Measurements from ENCODE around the gene SORCS2. TPM values are rescaled to one million over a fixed set of nuclear protein-coding genes. Genes with fewer than 3 reads are reported as not detected.

SORCS2 gene
- total and polyA plus RNA-seq, 3 donors from 2014 or later, result 2.7 to 4.6 (median 2.9) TPM

DNA sequence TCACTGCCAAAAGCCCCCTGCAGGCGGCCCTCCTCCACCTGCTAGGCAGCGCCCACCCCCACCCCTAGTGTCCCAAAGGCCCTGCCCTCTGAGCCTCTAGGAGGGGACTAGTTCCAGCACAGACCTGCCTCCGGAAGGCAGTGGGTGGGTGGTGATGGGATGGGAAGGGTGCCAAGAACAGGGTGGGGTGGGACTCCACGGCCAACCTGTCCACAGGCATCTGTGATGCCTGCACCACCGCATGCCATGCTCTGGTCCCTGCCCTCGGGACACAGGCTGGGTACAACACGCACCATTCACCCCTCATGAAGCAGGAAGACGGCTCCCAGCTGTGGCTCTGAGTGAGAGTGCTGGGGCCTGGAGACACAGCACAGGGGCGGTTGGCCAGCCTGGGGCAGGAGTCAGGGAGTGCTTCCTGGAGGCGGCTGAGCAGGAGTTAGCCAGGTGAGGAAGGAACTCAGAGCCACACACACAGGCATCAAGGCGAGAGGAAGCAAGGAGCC lies 485.5 kb downstream of the SORCS2 start:
- Histone ChIP-seq H3K27ac (no peak overlapping the region), H3K4me1 (peaks cover 4% of the 10 kb centered on the region), H3K36me3 (ENCODE audit: low read depth, missing control alignments) (no peaks in the 10 kb centered on the region), H3K27me3 (no peaks in the 10 kb centered on the region), H3K4me3 (no peak overlapping the region), H3K9me3 (no peaks in the 10 kb centered on the region)
- intact Hi-C loops (cut with DNase I; ENCODE audit: low total_unique reads), result no loop called here
- TF ChIP-seq, protein P1, sequence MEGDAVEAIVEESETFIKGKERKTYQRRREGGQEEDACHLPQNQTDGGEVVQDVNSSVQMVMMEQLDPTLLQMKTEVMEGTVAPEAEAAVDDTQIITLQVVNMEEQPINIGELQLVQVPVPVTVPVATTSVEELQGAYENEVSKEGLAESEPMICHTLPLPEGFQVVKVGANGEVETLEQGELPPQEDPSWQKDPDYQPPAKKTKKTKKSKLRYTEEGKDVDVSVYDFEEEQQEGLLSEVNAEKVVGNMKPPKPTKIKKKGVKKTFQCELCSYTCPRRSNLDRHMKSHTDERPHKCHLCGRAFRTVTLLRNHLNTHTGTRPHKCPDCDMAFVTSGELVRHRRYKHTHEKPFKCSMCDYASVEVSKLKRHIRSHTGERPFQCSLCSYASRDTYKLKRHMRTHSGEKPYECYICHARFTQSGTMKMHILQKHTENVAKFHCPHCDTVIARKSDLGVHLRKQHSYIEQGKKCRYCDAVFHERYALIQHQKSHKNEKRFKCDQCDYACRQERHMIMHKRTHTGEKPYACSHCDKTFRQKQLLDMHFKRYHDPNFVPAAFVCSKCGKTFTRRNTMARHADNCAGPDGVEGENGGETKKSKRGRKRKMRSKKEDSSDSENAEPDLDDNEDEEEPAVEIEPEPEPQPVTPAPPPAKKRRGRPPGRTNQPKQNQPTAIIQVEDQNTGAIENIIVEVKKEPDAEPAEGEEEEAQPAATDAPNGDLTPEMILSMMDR (IDR thresholded peaks at IDR 0.05), result no peak
- no peak for TF ChIP-seq POLR2A (IDR thresholded peaks at IDR 0.05)
- WGBS, 2 donors, result 81% methylated on average over 11 of the region's 11 CpGs; no CpG with 5 or more reads in 1 of the 2 donors
- no peak for DNase-seq

DNA sequence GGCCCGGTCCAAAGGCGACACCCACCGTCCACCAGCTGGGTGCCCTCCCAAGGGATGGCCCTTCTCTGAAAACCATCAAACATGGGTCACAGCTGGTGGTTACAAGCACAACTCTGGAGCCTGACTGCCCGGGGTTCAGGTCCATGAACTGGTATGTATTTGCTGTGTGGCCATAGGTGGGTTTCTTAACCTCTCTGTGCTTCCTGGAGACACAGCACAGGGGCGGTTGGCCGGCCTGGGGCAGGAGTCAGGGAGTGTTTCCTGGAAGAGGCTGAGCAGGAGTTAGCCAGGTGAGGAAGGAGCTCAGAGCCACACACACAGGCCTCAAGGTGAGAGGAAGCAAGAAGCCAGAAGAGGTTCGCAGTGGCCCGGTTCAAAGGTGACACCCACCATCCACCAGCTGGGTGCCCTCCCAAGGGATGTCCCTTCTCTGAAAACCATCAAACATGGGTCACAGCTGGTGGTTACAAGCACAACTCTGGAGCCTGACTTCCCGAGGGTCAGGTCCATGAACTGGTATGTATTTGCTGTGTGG lies 486.0 kb downstream of the SORCS2 start:
- intact Hi-C loops (cut with DNase I; ENCODE audit: low total_unique reads), result no loop called here
- no peaks in the 10 kb centered on the region for H3K27me3 ChIP-seq
- TF ChIP-seq, protein P1 (IDR thresholded peaks at IDR 0.05), result no peak
- no peak for TF ChIP-seq POLR2A (IDR thresholded peaks at IDR 0.05)
- H3K36me3 ChIP-seq (ENCODE audit: low read depth, missing control alignments), result no peaks in the 10 kb centered on the region
- WGBS, 2 donors, result 84 to 90% methylated on average over 4 to 9 of the region's 9 CpGs
- H3K4me1 ChIP-seq, result peaks cover 4% of the 10 kb centered on the region
- no peak for DNase-seq
- no peak overlapping the region for H3K4me3 ChIP-seq
- H3K27ac ChIP-seq, result no peak overlapping the region
- no peaks in the 10 kb centered on the region for H3K9me3 ChIP-seq

DNA sequence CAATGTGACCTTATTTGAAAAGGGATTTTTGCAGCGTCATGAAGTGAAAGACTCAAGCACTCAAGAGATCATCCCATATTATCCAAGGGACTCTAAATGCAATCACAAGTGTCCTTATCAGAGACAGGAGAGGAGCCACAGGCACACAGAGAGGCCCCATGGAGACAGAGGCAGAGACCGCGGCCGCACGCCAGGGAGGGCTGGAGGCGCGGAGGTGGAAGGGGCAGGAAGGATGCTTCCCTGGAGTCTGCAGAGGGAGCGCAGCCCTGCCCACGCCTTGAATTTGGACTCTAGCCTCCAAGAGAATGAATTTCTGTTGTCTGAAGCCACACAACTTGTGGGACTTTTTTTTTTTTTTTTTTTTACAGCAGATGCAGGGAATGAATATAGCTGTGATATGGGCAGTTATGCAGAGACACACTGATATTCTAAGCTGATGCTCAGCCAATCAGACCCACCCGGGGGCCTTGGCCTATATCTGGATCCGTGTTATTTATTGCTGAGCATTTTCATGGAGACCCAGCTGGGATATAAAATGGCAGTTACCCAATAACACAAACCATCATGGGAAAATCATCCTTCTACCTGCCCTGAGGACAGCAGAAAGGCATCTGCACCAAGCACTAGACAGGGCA lies 487.2 kb downstream of the SORCS2 start:
- DNase-seq, result peak; percentile 36
- no peaks in the 10 kb centered on the region for H3K36me3 ChIP-seq (ENCODE audit: low read depth, missing control alignments)
- no peak overlapping the region for H3K4me3 ChIP-seq
- H3K27ac ChIP-seq, result no peak overlapping the region
- H3K9me3 ChIP-seq, result no peaks in the 10 kb centered on the region
- peaks cover 4% of the 10 kb centered on the region for H3K4me1 ChIP-seq
- WGBS, 2 donors, result 36 to 46% methylated on average over 11 of the region's 11 CpGs
- TF ChIP-seq, protein P1 (IDR thresholded peaks at IDR 0.05), result no peak
- TF ChIP-seq POLR2A (IDR thresholded peaks at IDR 0.05), result no peak
- H3K27me3 ChIP-seq, result no peaks in the 10 kb centered on the region
- intact Hi-C loops (cut with DNase I; ENCODE audit: low total_unique reads), result no loop called here

DNA sequence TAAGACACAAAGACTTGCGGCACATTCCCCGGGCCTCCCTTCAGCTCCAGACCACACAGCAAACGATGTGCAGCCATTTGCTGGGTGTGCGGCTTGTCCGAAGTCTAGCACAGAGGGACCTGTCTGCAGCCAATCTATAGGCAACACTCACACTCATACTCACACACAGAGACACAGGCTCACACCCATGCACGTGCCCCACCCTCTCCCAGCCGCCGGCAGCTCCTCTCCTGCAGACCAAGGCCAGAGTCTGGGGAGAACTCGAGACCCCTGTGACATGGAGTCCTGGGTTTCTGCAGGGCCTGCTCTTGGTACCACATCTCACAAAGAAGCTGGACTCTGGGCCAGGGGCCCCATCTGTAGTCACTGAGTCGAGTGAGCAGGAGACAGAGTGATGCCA lies 487.8 kb downstream of the SORCS2 start:
- H3K4me3 ChIP-seq, result no peak overlapping the region
- no peaks in the 10 kb centered on the region for H3K27me3 ChIP-seq
- H3K9me3 ChIP-seq, result no peaks in the 10 kb centered on the region
- no peaks in the 10 kb centered on the region for H3K36me3 ChIP-seq (ENCODE audit: low read depth, missing control alignments)
- H3K27ac ChIP-seq, result no peak overlapping the region
- H3K4me1 ChIP-seq, result peaks cover 4% of the 10 kb centered on the region
- intact Hi-C loops (cut with DNase I; ENCODE audit: low total_unique reads), result no loop called here
- DNase-seq, result no peak
- 61 to 87% methylated on average over 3 to 10 of the region's 10 CpGs for WGBS, 2 donors
- TF ChIP-seq, protein P1 (IDR thresholded peaks at IDR 0.05), result no peak
- TF ChIP-seq POLR2A (IDR thresholded peaks at IDR 0.05), result no peak

- H3K27ac ChIP-seq, result no peak overlapping the region
- no peaks in the 10 kb centered on the region for H3K27me3 ChIP-seq
- H3K4me3 ChIP-seq, result no peak overlapping the region
- intact Hi-C loops (cut with DNase I; ENCODE audit: low total_unique reads), result no loop called here
- peaks cover 4% of the 10 kb centered on the region for H3K4me1 ChIP-seq
- no peak for DNase-seq
- TF ChIP-seq, protein P1 (IDR thresholded peaks at IDR 0.05), result no peak
- no peak for TF ChIP-seq POLR2A (IDR thresholded peaks at IDR 0.05)
- WGBS, 2 donors, result 89 to 100% methylated on average over 1 of the region's 1 CpG
- H3K9me3 ChIP-seq, result no peaks in the 10 kb centered on the region
- no peaks in the 10 kb centered on the region for H3K36me3 ChIP-seq (ENCODE audit: low read depth, missing control alignments)
These were observed 488.4 kb downstream of the SORCS2 start for GRCh38 chr4:7680731-7681130.
